Measurements from ENCODE around the gene RIC8B.

DNA sequence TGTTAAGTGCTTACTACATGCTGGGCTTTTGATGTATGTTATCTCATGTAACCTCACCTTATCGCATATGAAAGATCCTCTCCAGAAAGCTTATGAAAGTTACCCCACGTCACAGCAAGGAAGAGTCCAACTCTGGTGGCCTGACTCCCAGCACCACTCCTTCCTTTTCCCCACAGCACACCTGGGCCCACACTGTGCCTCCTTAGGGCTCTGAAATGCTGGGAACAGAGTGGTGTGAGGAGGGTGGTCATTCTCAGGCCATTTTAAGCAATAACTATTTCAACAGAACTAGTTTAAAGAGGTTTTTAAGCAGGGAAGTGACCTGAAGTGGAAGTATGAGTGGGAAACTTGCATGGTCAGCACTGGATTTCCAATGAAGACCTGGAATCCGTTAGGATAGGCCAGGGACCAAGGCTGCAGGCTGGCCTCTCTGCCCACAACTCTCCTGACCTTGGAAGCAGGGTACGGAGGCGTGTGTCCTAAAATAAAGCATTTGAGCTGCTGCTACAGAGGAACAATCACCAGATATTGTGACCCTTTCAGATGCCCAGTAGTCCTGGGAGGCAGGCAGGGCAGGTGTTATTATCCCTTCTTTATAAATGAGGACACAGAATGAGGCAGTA is 114.0 kb downstream of the RIC8B start:
- TF ChIP-seq, protein P1, sequence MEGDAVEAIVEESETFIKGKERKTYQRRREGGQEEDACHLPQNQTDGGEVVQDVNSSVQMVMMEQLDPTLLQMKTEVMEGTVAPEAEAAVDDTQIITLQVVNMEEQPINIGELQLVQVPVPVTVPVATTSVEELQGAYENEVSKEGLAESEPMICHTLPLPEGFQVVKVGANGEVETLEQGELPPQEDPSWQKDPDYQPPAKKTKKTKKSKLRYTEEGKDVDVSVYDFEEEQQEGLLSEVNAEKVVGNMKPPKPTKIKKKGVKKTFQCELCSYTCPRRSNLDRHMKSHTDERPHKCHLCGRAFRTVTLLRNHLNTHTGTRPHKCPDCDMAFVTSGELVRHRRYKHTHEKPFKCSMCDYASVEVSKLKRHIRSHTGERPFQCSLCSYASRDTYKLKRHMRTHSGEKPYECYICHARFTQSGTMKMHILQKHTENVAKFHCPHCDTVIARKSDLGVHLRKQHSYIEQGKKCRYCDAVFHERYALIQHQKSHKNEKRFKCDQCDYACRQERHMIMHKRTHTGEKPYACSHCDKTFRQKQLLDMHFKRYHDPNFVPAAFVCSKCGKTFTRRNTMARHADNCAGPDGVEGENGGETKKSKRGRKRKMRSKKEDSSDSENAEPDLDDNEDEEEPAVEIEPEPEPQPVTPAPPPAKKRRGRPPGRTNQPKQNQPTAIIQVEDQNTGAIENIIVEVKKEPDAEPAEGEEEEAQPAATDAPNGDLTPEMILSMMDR (IDR thresholded peaks at IDR 0.05): no peak
- TF ChIP-seq EP300 (IDR thresholded peaks at IDR 0.05): no peak
- no peak for TF ChIP-seq POLR2AphosphoS5 (IDR thresholded peaks at IDR 0.05)
- TF ChIP-seq POLR2A (IDR thresholded peaks at IDR 0.05): no peak
